Measurements from ENCODE around the gene EXOC3.
A peak's percentile ranks its signal among the peaks of the same experiment; 100 is the strongest.

The EXOC3 gene

GRCh38 chr5:457195-457961, 14.4 kb downstream of the EXOC3 start:
- no peak for DNase-seq (ENCODE audit: low spot score)

- no peak for DNase-seq (ENCODE audit: low spot score)
These were observed 15.8 kb downstream of the EXOC3 start for GRCh38 chr5:458547-459353.

GRCh38 chr5:459562-460272, 16.7 kb downstream of the EXOC3 start:
- DNase-seq (ENCODE audit: low spot score), result peak; percentile 1

GRCh38 chr5:460273-460625, 17.3 kb downstream of the EXOC3 start:
- peak; percentile 1 for DNase-seq (ENCODE audit: low spot score)

GRCh38 chr5:462051-462481, 19.1 kb downstream of the EXOC3 start:
- DNase-seq (ENCODE audit: low spot score), result no peak

- no peak for DNase-seq (ENCODE audit: low spot score)
These were observed 20.3 kb downstream of the EXOC3 start for GRCh38 chr5:463301-463700.

- no peak for DNase-seq (ENCODE audit: low spot score)
These were observed 21.0 kb downstream of the EXOC3 start for GRCh38 chr5:463952-464351.

- no peak for DNase-seq (ENCODE audit: low spot score)
These were observed 21.5 kb downstream of the EXOC3 start for GRCh38 chr5:464446-464842.

- DNase-seq (ENCODE audit: low spot score), result no peak
These were observed 22.0 kb downstream of the EXOC3 start for GRCh38 chr5:464843-465590.

GRCh38 chr5:465591-466403, 22.8 kb downstream of the EXOC3 start:
- no peak for DNase-seq (ENCODE audit: low spot score)

- no peak for DNase-seq (ENCODE audit: low spot score)
These were observed 23.8 kb downstream of the EXOC3 start for GRCh38 chr5:466661-467310.

- no peak for DNase-seq (ENCODE audit: low spot score)
These were observed 25.4 kb downstream of the EXOC3 start for GRCh38 chr5:468401-468800.

- DNase-seq (ENCODE audit: low spot score), result no peak
These were observed 26.9 kb downstream of the EXOC3 start for GRCh38 chr5:469752-470483.

- DNase-seq (ENCODE audit: low spot score), result no peak
These were observed 28.2 kb downstream of the EXOC3 start for GRCh38 chr5:470961-471749.

- DNase-seq (ENCODE audit: low spot score), result no peak
These were observed 28.7 kb downstream of the EXOC3 start for GRCh38 chr5:471750-472058.

GRCh38 chr5:472076-472655, 29.2 kb downstream of the EXOC3 start:
- DNase-seq (ENCODE audit: low spot score), result no peak

GRCh38 chr5:472656-473550, 29.9 kb downstream of the EXOC3 start:
- peak; percentile 99 for DNase-seq (ENCODE audit: low spot score)
